Measurements from ENCODE around the gene ANKRD53.
A peak's percentile ranks its signal among the peaks of the same experiment; 100 is the strongest.

GRCh38 chr2:70964596-70965386 is 13.6 kb upstream of the ANKRD53 start:
- TF ChIP-seq CTCF (IDR thresholded peaks at IDR 0.05) (peak; percentile 64), REST (IDR thresholded peaks at IDR 0.05; ENCODE audit: low read depth, low read length) (no peak), GABPA (IDR thresholded peaks at IDR 0.05; ENCODE audit: low read depth) (no peak), USF1 (IDR thresholded peaks at IDR 0.05; ENCODE audit: borderline replicate concordance, low read depth) (no peak), SMC3 (IDR thresholded peaks at IDR 0.05; ENCODE audit: low read depth, low read length) (0 out of 2 replicates have a peak, but pooled peaks have one; percentile 21), CHD2 (IDR thresholded peaks at IDR 0.05; ENCODE audit: low read length, partially characterized antibody) (no peak), RAD21 (IDR thresholded peaks at IDR 0.05; ENCODE audit: low read length) (peak; percentile 62), MAX (IDR thresholded peaks at IDR 0.05; ENCODE audit: low read depth) (no peak), RCOR1 (IDR thresholded peaks at IDR 0.05; ENCODE audit: low read length) (no peak), POLR2AphosphoS5 (IDR thresholded peaks at IDR 0.05; ENCODE audit: low read depth, low read length) (no peak)
